GM23338 (cell line): ENCODE results near the gene SYT7.

Experiments
- CREB1 ChIP-seq: fragments of 250-450 bp; sonication (Bioruptor Pico); IDR thresholded peaks from 2 replicates; pipeline ENCODE4 v1.5.0; 2020; ENCODE audit warnings: low read depth, mild to moderate bottlenecking, moderate library complexity
- EZH2 ChIP-seq: fragments of 200-600 bp; sonication (generic); IDR thresholded peaks from one replicate; pipeline ENCODE4 v1.8.0; 2017; ENCODE audit warnings: antibody characterized with exemption, mild to moderate bottlenecking, low read depth; ENCODE audit not compliant: unreplicated experiment
- EZH2phosphoT487 ChIP-seq: fragments of 200-600 bp; sonication (generic); IDR thresholded peaks from one replicate; pipeline ENCODE4 v1.8.1; 2018; ENCODE audit warnings: antibody characterized with exemption; ENCODE audit not compliant: unreplicated experiment
- JUNB ChIP-seq: IDR thresholded peaks from one replicate; pipeline ENCODE4 v1.6.1; 2016; ENCODE audit warnings: antibody characterized with exemption; ENCODE audit not compliant: unreplicated experiment
- NANOG ChIP-seq: IDR thresholded peaks from 2 replicates; pipeline ENCODE4 v1.6.1; 2016; ENCODE audit warnings: antibody characterized with exemption, borderline replicate concordance
- POLR2AphosphoS5 ChIP-seq: IDR thresholded peaks from 2 replicates; pipeline ENCODE4 v1.6.1; 2016; ENCODE audit warnings: antibody characterized with exemption, low read depth
- STAT1 ChIP-seq: IDR thresholded peaks from one replicate; pipeline ENCODE4 v1.6.1; 2016; ENCODE audit warnings: antibody characterized with exemption; ENCODE audit not compliant: unreplicated experiment
- ZNF114 ChIP-seq: fragments of 250-450 bp; sonication (Bioruptor Pico); IDR thresholded peaks from 2 replicates; pipeline ENCODE4 v1.5.0; 2020; ENCODE audit warnings: mild to moderate bottlenecking, moderate library complexity
- ZNF331 ChIP-seq: fragments of 250-450 bp; sonication (Bioruptor Pico); IDR thresholded peaks from 2 replicates; pipeline ENCODE4 v1.5.0; 2020; ENCODE audit warnings: low read depth, mild to moderate bottlenecking, moderate library complexity
- TF ChIP-seq, protein P1 (sequence below), 2 experiments: fragments of 200-600 bp in 1 of 2; sonication (generic) in 1 of 2; conservative IDR thresholded peaks; 2 replicates each; pipeline versions ENCODE4 v1.5.1 to v1.6.1; 2016 to 2017; ENCODE audit warnings: antibody characterized with exemption in 2 of 2, low read depth in 2 of 2, mild to moderate bottlenecking in 2 of 2, moderate library complexity in 1 of 2
- TF ChIP-seq, protein P2 (sequence below): IDR thresholded peaks from one replicate; pipeline ENCODE4 v1.6.1; 2018; ENCODE audit warnings: antibody characterized with exemption; ENCODE audit not compliant: unreplicated experiment
- TF ChIP-seq, protein P3 (sequence below): IDR thresholded peaks from 2 replicates; pipeline ENCODE4 v1.6.1; 2016; ENCODE audit warnings: antibody characterized with exemption
- TF ChIP-seq, protein P4 (sequence below): fragments of 250-450 bp; sonication (Bioruptor Pico); IDR thresholded peaks from 2 replicates; pipeline ENCODE4 v1.5.0; 2020; ENCODE audit warnings: mild to moderate bottlenecking, moderate library complexity

DNA sequence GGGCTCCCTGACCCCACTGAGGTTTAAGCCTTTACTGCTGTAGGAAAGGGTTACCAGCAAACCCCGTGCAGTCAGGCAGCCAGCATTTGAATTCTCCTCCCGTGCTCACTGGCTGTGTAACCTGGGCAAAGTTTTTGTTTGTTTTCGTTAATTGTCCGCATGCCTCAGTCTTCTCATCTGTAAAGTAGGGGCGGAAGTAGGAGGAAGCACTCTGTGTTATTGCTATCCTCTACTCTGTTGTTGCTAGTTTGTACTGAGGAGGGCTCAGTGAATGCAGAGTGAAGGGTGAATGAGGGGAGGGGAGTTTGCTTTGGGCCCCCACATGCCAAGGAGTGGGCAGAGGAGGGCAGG lies 14.0 kb upstream of the SYT7 start:
- TF ChIP-seq, protein P1, sequence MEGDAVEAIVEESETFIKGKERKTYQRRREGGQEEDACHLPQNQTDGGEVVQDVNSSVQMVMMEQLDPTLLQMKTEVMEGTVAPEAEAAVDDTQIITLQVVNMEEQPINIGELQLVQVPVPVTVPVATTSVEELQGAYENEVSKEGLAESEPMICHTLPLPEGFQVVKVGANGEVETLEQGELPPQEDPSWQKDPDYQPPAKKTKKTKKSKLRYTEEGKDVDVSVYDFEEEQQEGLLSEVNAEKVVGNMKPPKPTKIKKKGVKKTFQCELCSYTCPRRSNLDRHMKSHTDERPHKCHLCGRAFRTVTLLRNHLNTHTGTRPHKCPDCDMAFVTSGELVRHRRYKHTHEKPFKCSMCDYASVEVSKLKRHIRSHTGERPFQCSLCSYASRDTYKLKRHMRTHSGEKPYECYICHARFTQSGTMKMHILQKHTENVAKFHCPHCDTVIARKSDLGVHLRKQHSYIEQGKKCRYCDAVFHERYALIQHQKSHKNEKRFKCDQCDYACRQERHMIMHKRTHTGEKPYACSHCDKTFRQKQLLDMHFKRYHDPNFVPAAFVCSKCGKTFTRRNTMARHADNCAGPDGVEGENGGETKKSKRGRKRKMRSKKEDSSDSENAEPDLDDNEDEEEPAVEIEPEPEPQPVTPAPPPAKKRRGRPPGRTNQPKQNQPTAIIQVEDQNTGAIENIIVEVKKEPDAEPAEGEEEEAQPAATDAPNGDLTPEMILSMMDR (conservative IDR thresholded peaks at IDR 0.05; ENCODE audit: low read depth in 2 of 2) = no peak
- TF ChIP-seq, protein P2, sequence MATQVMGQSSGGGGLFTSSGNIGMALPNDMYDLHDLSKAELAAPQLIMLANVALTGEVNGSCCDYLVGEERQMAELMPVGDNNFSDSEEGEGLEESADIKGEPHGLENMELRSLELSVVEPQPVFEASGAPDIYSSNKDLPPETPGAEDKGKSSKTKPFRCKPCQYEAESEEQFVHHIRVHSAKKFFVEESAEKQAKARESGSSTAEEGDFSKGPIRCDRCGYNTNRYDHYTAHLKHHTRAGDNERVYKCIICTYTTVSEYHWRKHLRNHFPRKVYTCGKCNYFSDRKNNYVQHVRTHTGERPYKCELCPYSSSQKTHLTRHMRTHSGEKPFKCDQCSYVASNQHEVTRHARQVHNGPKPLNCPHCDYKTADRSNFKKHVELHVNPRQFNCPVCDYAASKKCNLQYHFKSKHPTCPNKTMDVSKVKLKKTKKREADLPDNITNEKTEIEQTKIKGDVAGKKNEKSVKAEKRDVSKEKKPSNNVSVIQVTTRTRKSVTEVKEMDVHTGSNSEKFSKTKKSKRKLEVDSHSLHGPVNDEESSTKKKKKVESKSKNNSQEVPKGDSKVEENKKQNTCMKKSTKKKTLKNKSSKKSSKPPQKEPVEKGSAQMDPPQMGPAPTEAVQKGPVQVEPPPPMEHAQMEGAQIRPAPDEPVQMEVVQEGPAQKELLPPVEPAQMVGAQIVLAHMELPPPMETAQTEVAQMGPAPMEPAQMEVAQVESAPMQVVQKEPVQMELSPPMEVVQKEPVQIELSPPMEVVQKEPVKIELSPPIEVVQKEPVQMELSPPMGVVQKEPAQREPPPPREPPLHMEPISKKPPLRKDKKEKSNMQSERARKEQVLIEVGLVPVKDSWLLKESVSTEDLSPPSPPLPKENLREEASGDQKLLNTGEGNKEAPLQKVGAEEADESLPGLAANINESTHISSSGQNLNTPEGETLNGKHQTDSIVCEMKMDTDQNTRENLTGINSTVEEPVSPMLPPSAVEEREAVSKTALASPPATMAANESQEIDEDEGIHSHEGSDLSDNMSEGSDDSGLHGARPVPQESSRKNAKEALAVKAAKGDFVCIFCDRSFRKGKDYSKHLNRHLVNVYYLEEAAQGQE = no peak
- no peak for TF ChIP-seq EZH2
- no peak for TF ChIP-seq JUNB
- TF ChIP-seq POLR2AphosphoS5 = no peak
- no peak for TF ChIP-seq CREB1 (CRISPR knock-in tag)
- TF ChIP-seq, protein P3, sequence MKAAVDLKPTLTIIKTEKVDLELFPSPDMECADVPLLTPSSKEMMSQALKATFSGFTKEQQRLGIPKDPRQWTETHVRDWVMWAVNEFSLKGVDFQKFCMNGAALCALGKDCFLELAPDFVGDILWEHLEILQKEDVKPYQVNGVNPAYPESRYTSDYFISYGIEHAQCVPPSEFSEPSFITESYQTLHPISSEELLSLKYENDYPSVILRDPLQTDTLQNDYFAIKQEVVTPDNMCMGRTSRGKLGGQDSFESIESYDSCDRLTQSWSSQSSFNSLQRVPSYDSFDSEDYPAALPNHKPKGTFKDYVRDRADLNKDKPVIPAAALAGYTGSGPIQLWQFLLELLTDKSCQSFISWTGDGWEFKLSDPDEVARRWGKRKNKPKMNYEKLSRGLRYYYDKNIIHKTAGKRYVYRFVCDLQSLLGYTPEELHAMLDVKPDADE = no peak
- TF ChIP-seq EZH2phosphoT487 = no peak
- TF ChIP-seq ZNF114 (CRISPR knock-in tag) = no peak
- TF ChIP-seq, protein P4, sequence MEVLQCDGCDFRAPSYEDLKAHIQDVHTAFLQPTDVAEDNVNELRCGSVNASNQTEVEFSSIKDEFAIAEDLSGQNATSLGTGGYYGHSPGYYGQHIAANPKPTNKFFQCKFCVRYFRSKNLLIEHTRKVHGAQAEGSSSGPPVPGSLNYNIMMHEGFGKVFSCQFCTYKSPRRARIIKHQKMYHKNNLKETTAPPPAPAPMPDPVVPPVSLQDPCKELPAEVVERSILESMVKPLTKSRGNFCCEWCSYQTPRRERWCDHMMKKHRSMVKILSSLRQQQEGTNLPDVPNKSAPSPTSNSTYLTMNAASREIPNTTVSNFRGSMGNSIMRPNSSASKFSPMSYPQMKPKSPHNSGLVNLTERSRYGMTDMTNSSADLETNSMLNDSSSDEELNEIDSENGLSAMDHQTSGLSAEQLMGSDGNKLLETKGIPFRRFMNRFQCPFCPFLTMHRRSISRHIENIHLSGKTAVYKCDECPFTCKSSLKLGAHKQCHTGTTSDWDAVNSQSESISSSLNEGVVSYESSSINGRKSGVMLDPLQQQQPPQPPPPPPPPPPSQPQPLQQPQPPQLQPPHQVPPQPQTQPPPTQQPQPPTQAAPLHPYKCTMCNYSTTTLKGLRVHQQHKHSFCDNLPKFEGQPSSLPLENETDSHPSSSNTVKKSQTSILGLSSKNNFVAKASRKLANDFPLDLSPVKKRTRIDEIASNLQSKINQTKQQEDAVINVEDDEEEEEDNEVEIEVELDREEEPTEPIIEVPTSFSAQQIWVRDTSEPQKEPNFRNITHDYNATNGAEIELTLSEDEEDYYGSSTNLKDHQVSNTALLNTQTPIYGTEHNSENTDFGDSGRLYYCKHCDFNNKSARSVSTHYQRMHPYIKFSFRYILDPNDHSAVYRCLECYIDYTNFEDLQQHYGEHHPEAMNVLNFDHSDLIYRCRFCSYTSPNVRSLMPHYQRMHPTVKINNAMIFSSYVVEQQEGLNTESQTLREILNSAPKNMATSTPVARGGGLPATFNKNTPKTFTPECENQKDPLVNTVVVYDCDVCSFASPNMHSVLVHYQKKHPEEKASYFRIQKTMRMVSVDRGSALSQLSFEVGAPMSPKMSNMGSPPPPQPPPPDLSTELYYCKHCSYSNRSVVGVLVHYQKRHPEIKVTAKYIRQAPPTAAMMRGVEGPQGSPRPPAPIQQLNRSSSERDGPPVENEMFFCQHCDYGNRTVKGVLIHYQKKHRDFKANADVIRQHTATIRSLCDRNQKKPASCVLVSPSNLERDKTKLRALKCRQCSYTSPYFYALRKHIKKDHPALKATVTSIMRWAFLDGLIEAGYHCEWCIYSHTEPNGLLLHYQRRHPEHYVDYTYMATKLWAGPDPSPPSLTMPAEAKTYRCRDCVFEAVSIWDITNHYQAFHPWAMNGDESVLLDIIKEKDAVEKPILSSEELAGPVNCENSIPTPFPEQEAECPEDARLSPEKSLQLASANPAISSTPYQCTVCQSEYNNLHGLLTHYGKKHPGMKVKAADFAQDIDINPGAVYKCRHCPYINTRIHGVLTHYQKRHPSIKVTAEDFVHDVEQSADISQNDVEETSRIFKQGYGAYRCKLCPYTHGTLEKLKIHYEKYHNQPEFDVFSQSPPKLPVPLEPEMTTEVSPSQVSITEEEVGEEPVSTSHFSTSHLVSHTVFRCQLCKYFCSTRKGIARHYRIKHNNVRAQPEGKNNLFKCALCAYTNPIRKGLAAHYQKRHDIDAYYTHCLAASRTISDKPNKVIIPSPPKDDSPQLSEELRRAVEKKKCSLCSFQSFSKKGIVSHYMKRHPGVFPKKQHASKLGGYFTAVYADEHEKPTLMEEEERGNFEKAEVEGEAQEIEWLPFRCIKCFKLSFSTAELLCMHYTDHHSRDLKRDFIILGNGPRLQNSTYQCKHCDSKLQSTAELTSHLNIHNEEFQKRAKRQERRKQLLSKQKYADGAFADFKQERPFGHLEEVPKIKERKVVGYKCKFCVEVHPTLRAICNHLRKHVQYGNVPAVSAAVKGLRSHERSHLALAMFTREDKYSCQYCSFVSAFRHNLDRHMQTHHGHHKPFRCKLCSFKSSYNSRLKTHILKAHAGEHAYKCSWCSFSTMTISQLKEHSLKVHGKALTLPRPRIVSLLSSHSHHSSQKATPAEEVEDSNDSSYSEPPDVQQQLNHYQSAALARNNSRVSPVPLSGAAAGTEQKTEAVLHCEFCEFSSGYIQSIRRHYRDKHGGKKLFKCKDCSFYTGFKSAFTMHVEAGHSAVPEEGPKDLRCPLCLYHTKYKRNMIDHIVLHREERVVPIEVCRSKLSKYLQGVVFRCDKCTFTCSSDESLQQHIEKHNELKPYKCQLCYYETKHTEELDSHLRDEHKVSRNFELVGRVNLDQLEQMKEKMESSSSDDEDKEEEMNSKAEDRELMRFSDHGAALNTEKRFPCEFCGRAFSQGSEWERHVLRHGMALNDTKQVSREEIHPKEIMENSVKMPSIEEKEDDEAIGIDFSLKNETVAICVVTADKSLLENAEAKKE (CRISPR knock-in tag) = no peak
- no peak for TF ChIP-seq STAT1
- no peak for TF ChIP-seq ZNF331 (CRISPR knock-in tag)
- TF ChIP-seq NANOG = no peak
